IMR-90 (cell line): ENCODE data around the gene DISP1. TPM values are rescaled to one million over a fixed set of nuclear protein-coding genes. Genes with fewer than 3 reads are reported as not detected.

Experiments used
- ATAC-seq: fragments of 200-7000 bp; cut with Tn5 transposase; 2 replicates; pipeline ENCODE4 v1.9.1; 2020; ENCODE audit warnings: low read depth, mild to moderate bottlenecking, moderate library complexity
- BruUV-seq: library from RNA; stranded (reverse); fragments of 400-500 nt; replicated peaks from 2 replicates; lab custom pipeline; 2021; lab: Mats Ljungman, UMichigan
- CTCF ChIA-PET: fragments of 300-600 bp; formaldehyde crosslinking; extraction: SDS; loops from one replicate; lab custom pipeline; 2021; ENCODE audit warnings: antibody characterized with exemption; lab: Yijun Ruan, JAX
- POLR2A ChIA-PET: fragments of 300-600 bp; sonication (Branson Sonifier 250); formaldehyde crosslinking; loops from one replicate; lab custom pipeline; 2022; ENCODE audit warnings: antibody characterized with exemption; ENCODE audit not compliant: unreplicated experiment; lab: Charles Lee
- DNase-seq: peaks from one replicate; pipeline ENCODE4 v3.0.0; 2013
- H2AFZ ChIP-seq: replicated peaks from 2 replicates; pipeline ENCODE3; 2013; ENCODE audit warnings: low read length, mild to moderate bottlenecking; ENCODE audit not compliant: poor library complexity
- H2AK5ac ChIP-seq: 2 replicates; pipeline ENCODE4 v1.6.1; 2013; ENCODE audit warnings: low read depth, low read length, inconsistent platforms
- H2AK9ac ChIP-seq: replicated peaks from 2 replicates; pipeline ENCODE3; 2013; ENCODE audit warnings: mild to moderate bottlenecking, low read depth, low read length, moderate library complexity; ENCODE audit not compliant: poor library complexity
- H2BK120ac ChIP-seq: 2 replicates; pipeline ENCODE4 v1.6.1; 2013; ENCODE audit warnings: low read depth, low read length, inconsistent platforms
- H2BK15ac ChIP-seq: 3 replicates; pipeline ENCODE4 v1.6.1; 2013; ENCODE audit warnings: low read depth, low read length, inconsistent platforms
- H2BK20ac ChIP-seq: 2 replicates; pipeline ENCODE4 v1.6.1; 2013; ENCODE audit warnings: low read depth, mild to moderate bottlenecking, inconsistent platforms, low read length, moderate library complexity
- H2BK5ac ChIP-seq: 2 replicates; pipeline ENCODE4 v1.6.1; 2013; ENCODE audit warnings: mild to moderate bottlenecking, low read depth, low read length, inconsistent platforms; ENCODE audit not compliant: poor library complexity, severe bottlenecking
- H3K14ac ChIP-seq: replicated peaks from 2 replicates; pipeline ENCODE4 v1.6.1; 2013; ENCODE audit warnings: low read depth, low read length, inconsistent platforms
- H3K18ac ChIP-seq: 2 replicates; pipeline ENCODE4 v1.6.1; 2013; ENCODE audit warnings: low read depth, low read length, control low read depth
- H3K23ac ChIP-seq: 2 replicates; pipeline ENCODE4 v1.6.1; 2013; ENCODE audit warnings: low read depth, low read length, inconsistent platforms
- H3K27ac ChIP-seq: 2 replicates; pipeline ENCODE4 v1.5.1; 2013; ENCODE audit warnings: mild to moderate bottlenecking, control low read depth, low read length; ENCODE audit not compliant: insufficient read depth
- H3K27me3 ChIP-seq: 2 replicates; pipeline ENCODE4 v1.6.1; 2013; ENCODE audit warnings: low read length; ENCODE audit not compliant: control insufficient read depth, insufficient read depth
- H3K36me3 ChIP-seq: 2 replicates; pipeline ENCODE4 v1.6.1; 2013; ENCODE audit warnings: low read length, mixed read lengths; ENCODE audit not compliant: control insufficient read depth, insufficient read depth
- H3K4ac ChIP-seq: 2 replicates; pipeline ENCODE4 v1.6.1; 2013; ENCODE audit warnings: low read depth, low read length, inconsistent platforms
- H3K4me1 ChIP-seq: 2 replicates; pipeline ENCODE4 v1.6.1; 2013; ENCODE audit warnings: low read length, mixed read lengths; ENCODE audit not compliant: control insufficient read depth, insufficient read depth
- H3K4me2 ChIP-seq: 2 replicates; pipeline ENCODE4 v1.6.1; 2013; ENCODE audit warnings: low read depth, mild to moderate bottlenecking, control low read depth, low read length, moderate library complexity
- H3K4me3 ChIP-seq: 2 replicates; pipeline ENCODE4 v1.5.1; 2013; ENCODE audit warnings: low read depth, mild to moderate bottlenecking, control low read depth, low read length, moderate library complexity; ENCODE audit not compliant: insufficient read depth
- H3K56ac ChIP-seq: 2 replicates; pipeline ENCODE4 v1.6.1; 2013; ENCODE audit warnings: low read length, inconsistent platforms; ENCODE audit not compliant: insufficient read depth; ENCODE audit errors: extremely low read depth
- H3K79me1 ChIP-seq, 2 experiments: 2 replicates each; pipeline ENCODE4 v1.6.1; 2013; ENCODE audit warnings: low read length in 2 of 2, inconsistent platforms in 1 of 2, low read depth in 1 of 2
- H3K9ac ChIP-seq: 2 replicates; pipeline ENCODE4 v1.6.1; 2013; ENCODE audit warnings: low read depth, low read length, control low read depth
- H3K9me1 ChIP-seq: 2 replicates; pipeline ENCODE4 v1.6.1; 2013; ENCODE audit warnings: low read length, inconsistent platforms; ENCODE audit not compliant: insufficient read depth
- H3K9me3 ChIP-seq: 2 replicates; pipeline ENCODE4 v1.6.1; 2013; ENCODE audit warnings: low read length; ENCODE audit not compliant: control insufficient read depth, insufficient read depth
- H4K20me1 ChIP-seq: 2 replicates; pipeline ENCODE4 v1.6.1; 2013; ENCODE audit warnings: low read length, inconsistent platforms; ENCODE audit not compliant: insufficient read depth
- H4K5ac ChIP-seq: 2 replicates; pipeline ENCODE4 v1.6.1; 2013; ENCODE audit warnings: mild to moderate bottlenecking, low read depth, low read length, control low read depth
- H4K8ac ChIP-seq, 2 experiments: 2 replicates each; pipeline ENCODE4 v1.6.1; 2013; ENCODE audit warnings: low read depth in 2 of 2, low read length in 2 of 2, control low read depth in 1 of 2, inconsistent platforms in 1 of 2
- H4K91ac ChIP-seq: 2 replicates; pipeline ENCODE4 v1.6.1; 2013; ENCODE audit warnings: low read depth, low read length, inconsistent platforms; ENCODE audit not compliant: insufficient read depth
- CEBPB ChIP-seq: IDR thresholded peaks from 2 replicates; pipeline ENCODE4 v1.6.1; 2012; ENCODE audit warnings: low read depth, low read length, improper control_type of control experiment
- SMC3 ChIP-seq: fragments of 150-350 bp; IDR thresholded peaks from 2 replicates; pipeline ENCODE4 v1.6.1; 2016; ENCODE audit warnings: low read depth, mild to moderate bottlenecking, antibody characterized with exemption, low read length, moderate library complexity
- WGBS, 2 experiments: methylation state at CpG; one replicate each; pipeline versions ENCODE4 v1.1.5 to v1.1.7; 2013; ENCODE audit warnings: missing lambda C conversion rate in 2 of 2; ENCODE audit not compliant: insufficient read length in 1 of 2; ENCODE audit errors: extremely low coverage in 2 of 2; 5-methylcytosine and 5-hydroxymethylcytosine counted together
- dilution Hi-C: fragments of 300-500 bp; cut with HindIII; formaldehyde crosslinking; loops from one replicate; pipeline ENCODE4 v1.14.3; 2018; ENCODE audit warnings: low sequenced_read_pairs; ENCODE audit not compliant: unreplicated experiment
- in situ Hi-C: fragments of 300-500 bp; cut with MboI; formaldehyde crosslinking; loops from 3 replicates; pipeline ENCODE4 v1.14.3; 2019; ENCODE audit warnings: low sequenced_read_pairs, inconsistent platforms, mixed read lengths
- intact Hi-C: fragments of 100-400 bp; cut with micrococcal nuclease; formaldehyde crosslinking; loops from 2 replicates; pipeline ENCODE4 v1.10.0; 2022
- polyA plus RNA-seq, 3 experiments: library from polyadenylated mRNA; depleted of rRNA; stranded (reverse); fragments of >200 nt; gene quantifications; 2 replicates each; pipeline ENCODE4 v1.2.3, GENCODE V29; 2012; ENCODE audit warnings: low replicate concordance in 1 of 3
- total RNA-seq: library from RNA; depleted of rRNA; stranded (reverse); fragments of >200 nt; gene quantifications from 2 replicates; pipeline ENCODE4 v1.2.3, GENCODE V29; 2012; rRNA removed

The DISP1 gene
- total and polyA plus RNA-seq, 2 of the 4 experiments (the other 2 are of a cell fraction): 3.3 to 5.2 TPM

- ATAC-seq (no peak), DNase-seq (no peak)
- WGBS, 2 experiments: no CpG with 5 or more reads among the region's 3 CpGs
- Histone ChIP-seq H4K20me1 (no peaks in the 10 kb centered on the region), H2AK9ac (no peak overlapping the region), H3K4me1 (no peaks in the 10 kb centered on the region), H3K9me3 (no peaks in the 10 kb centered on the region), H4K8ac (no peak overlapping the region), H4K5ac (no peak overlapping the region), H2BK5ac (no peak overlapping the region), H3K56ac (no peak overlapping the region), H3K79me1 (no peaks in the 10 kb centered on the region; a peak in 1 of 4 replicates), H3K4me3 (no peak overlapping the region), H2BK120ac (no peak overlapping the region), H3K4me2 (no peak overlapping the region), H3K27me3 (no peaks in the 10 kb centered on the region), H2BK20ac (no peak overlapping the region), H3K18ac (no peak overlapping the region), H3K9ac (no peak overlapping the region), H3K36me3 (no peaks in the 10 kb centered on the region), H3K4ac (no peak overlapping the region), H3K27ac (no peak overlapping the region), H2BK15ac (no peak overlapping the region), H3K14ac (no peak overlapping the region), H2AK5ac (no peak overlapping the region), H4K91ac (no peak overlapping the region), H3K23ac (no peak overlapping the region), H2AFZ (no peak overlapping the region), H3K9me1 (no peaks in the 10 kb centered on the region)
- in situ Hi-C loops (no loop called here), dilution Hi-C loops (no loop called here), intact Hi-C loops (no loop called here)
- TF ChIP-seq CEBPB (no peak), SMC3 (no peak)
- POLR2A ChIA-PET: no interaction called here
- CTCF ChIA-PET: no interaction called here
- BruUV-seq: no TSS peak
Measured at GRCh38 chr1:222861062-222861461, 46.2 kb downstream of the DISP1 start.

Other genes starting within 250 kb of the DISP1 start
- 5.4 and 10.0 TPM in 2 replicates for gene TAF1A, start 225.1 kb upstream of the DISP1 start, total RNA-seq
- gene TAF1A, start 225.1 kb upstream of the DISP1 start, polyA plus RNA-seq (2012; rRNA removed): 2.4 and 3.8 TPM in 2 replicates
- gene MIA3, start 196.9 kb upstream of the DISP1 start, total RNA-seq: 35.0 and 43.3 TPM in 2 replicates
- gene MIA3, start 196.9 kb upstream of the DISP1 start, polyA plus RNA-seq (2012; rRNA removed): 45.4 and 54.2 TPM in 2 replicates
- 47.9 and 71.4 TPM in 2 replicates for gene AIDA, start 102.5 kb upstream of the DISP1 start, total RNA-seq
- 34.3 and 48.6 TPM in 2 replicates for gene AIDA, start 102.5 kb upstream of the DISP1 start, polyA plus RNA-seq (2012; rRNA removed)
- 43.4 and 63.9 TPM in 2 replicates for gene BROX, start 102.5 kb upstream of the DISP1 start, total RNA-seq
- gene BROX, start 102.5 kb upstream of the DISP1 start, polyA plus RNA-seq (2012; rRNA removed): 4.7 and 6.8 TPM in 2 replicates
- gene FAM177B, start 77.8 kb upstream of the DISP1 start, total RNA-seq: not detected in 2 replicates
- gene FAM177B, start 77.8 kb upstream of the DISP1 start, polyA plus RNA-seq (2012; rRNA removed): not detected in 2 replicates